Measurements from ENCODE around the gene FKBP11.

The FKBP11 gene

GRCh38 chr12:48967991-48968390 lies 42.7 kb upstream of the FKBP11 start:
- Histone ChIP-seq H3K27ac (ENCODE audit: low read depth, low read length, severe bottlenecking) (no peak overlapping the region), H3K4me3 (ENCODE audit: extremely low read depth, insufficient read depth, low read length, poor library complexity, severe bottlenecking) (no peak overlapping the region), H3K9me3 (ENCODE audit: control insufficient read depth, low read length) (no peaks in the 10 kb centered on the region), H3K4me1 (ENCODE audit: control insufficient read depth, insufficient read depth, low read length, poor library complexity, severe bottlenecking) (peaks cover 12% of the 10 kb centered on the region), H3K36me3 (ENCODE audit: control insufficient read depth, insufficient read depth, low read length) (no peaks in the 10 kb centered on the region)
- 31 to 61% methylated on average over 3 to 4 of the region's 7 CpGs for WGBS, 2 experiments (ENCODE audit: insufficient coverage in 2 of 2)

GRCh38 chr12:48966177-48966895 lies 41.0 kb upstream of the FKBP11 start:
- WGBS, 2 experiments (ENCODE audit: insufficient coverage in 2 of 2): 83 to 91% methylated on average over 18 to 20 of the region's 20 CpGs
- H3K36me3 ChIP-seq (ENCODE audit: control insufficient read depth, insufficient read depth, low read length): no peaks in the 10 kb centered on the region
- H3K9me3 ChIP-seq (ENCODE audit: control insufficient read depth, low read length): no peaks in the 10 kb centered on the region
- H3K27ac ChIP-seq (ENCODE audit: low read depth, low read length, severe bottlenecking): no peak overlapping the region
- H3K4me3 ChIP-seq (ENCODE audit: extremely low read depth, insufficient read depth, low read length, poor library complexity, severe bottlenecking): no peak overlapping the region
- peaks cover 16% of the 10 kb centered on the region for H3K4me1 ChIP-seq (ENCODE audit: control insufficient read depth, insufficient read depth, low read length, poor library complexity, severe bottlenecking)

DNA sequence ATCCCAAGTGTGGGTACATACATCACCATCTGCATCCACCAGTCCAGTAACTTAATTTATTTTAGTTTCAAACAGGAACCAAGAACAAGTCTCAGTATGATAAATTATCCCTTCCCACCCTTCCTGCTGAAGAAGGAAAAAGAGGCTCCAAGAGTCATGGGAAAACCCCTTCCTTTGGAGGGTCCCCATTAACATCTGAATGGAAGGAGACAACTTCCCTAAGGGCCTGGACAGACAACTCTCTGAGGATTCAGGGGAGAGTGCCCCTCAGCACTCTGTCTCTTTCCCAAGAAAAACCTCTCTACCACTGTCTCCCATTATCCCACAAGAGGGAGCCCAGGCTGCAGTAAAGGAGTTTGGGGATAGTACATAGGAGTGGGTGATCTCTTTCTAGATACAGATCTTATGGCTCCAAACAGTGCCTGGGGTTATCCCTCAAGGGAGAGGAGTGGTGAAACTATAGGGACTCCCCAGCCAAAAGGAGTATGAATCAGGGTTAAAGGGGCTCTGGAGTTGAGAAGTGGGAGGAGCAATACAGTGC lies 40.1 kb upstream of the FKBP11 start:
- H3K36me3 ChIP-seq (ENCODE audit: control insufficient read depth, insufficient read depth, low read length): no peaks in the 10 kb centered on the region

DNA sequence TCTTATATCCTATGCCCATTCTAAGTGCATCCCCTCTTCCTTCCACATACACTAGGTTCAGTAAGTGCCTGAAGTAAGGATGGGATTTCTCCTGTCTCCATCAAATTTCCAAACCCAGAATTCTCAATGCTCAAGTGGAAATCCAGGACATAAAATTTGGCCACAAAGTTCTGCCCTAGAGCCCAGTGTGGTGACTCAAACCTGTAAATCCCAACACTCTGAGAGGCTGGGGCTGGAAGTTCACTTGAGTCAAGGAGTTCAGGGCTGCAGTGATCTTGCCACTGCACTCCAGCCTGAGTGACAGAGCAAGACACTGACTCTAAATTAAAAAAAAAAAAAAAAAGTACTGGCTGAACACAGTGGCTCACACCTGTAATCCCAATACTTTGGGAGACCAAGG lies 36.5 kb upstream of the FKBP11 start:
- Histone ChIP-seq H3K4me3 (ENCODE audit: extremely low read depth, insufficient read depth, low read length, poor library complexity, severe bottlenecking) (no peak overlapping the region), H3K9me3 (ENCODE audit: control insufficient read depth, low read length) (no peaks in the 10 kb centered on the region), H3K4me1 (ENCODE audit: control insufficient read depth, insufficient read depth, low read length, poor library complexity, severe bottlenecking) (peaks cover 9% of the 10 kb centered on the region)

More for the DNA sequence above, 40.1 kb upstream of the FKBP11 start:
- Histone ChIP-seq H3K27ac (ENCODE audit: low read depth, low read length, severe bottlenecking) (no peak overlapping the region), H3K9me3 (ENCODE audit: control insufficient read depth, low read length) (no peaks in the 10 kb centered on the region), H3K4me1 (ENCODE audit: control insufficient read depth, insufficient read depth, low read length, poor library complexity, severe bottlenecking) (peaks cover 12% of the 10 kb centered on the region), H3K4me3 (ENCODE audit: extremely low read depth, insufficient read depth, low read length, poor library complexity, severe bottlenecking) (no peak overlapping the region)

GRCh38 chr12:48961331-48961730 lies 36.0 kb upstream of the FKBP11 start:
- WGBS, 2 experiments (ENCODE audit: insufficient coverage in 2 of 2): 73 to 88% methylated on average over 1 to 2 of the region's 4 CpGs
- H3K4me3 ChIP-seq (ENCODE audit: extremely low read depth, insufficient read depth, low read length, poor library complexity, severe bottlenecking): no peak overlapping the region
- H3K27ac ChIP-seq (ENCODE audit: low read depth, low read length, severe bottlenecking): no peak overlapping the region

More for the DNA sequence above, 36.5 kb upstream of the FKBP11 start:
- H3K36me3 ChIP-seq (ENCODE audit: control insufficient read depth, insufficient read depth, low read length): no peaks in the 10 kb centered on the region
- H3K27ac ChIP-seq (ENCODE audit: low read depth, low read length, severe bottlenecking): no peak overlapping the region

GRCh38 chr12:48960834-48961233 lies 35.5 kb upstream of the FKBP11 start:
- Histone ChIP-seq H3K36me3 (ENCODE audit: control insufficient read depth, insufficient read depth, low read length) (peaks cover 3% of the 10 kb centered on the region), H3K4me1 (ENCODE audit: control insufficient read depth, insufficient read depth, low read length, poor library complexity, severe bottlenecking) (peaks cover 11% of the 10 kb centered on the region), H3K27ac (ENCODE audit: low read depth, low read length, severe bottlenecking) (no peak overlapping the region), H3K4me3 (ENCODE audit: extremely low read depth, insufficient read depth, low read length, poor library complexity, severe bottlenecking) (no peak overlapping the region), H3K9me3 (ENCODE audit: control insufficient read depth, low read length) (no peaks in the 10 kb centered on the region)
- WGBS, 2 experiments (ENCODE audit: insufficient coverage in 2 of 2): 93 to 100% methylated on average over 2 of the region's 3 CpGs

More at GRCh38 chr12:48961331-48961730, 36.0 kb upstream of the FKBP11 start:
- Histone ChIP-seq H3K9me3 (ENCODE audit: control insufficient read depth, low read length) (no peaks in the 10 kb centered on the region), H3K4me1 (ENCODE audit: control insufficient read depth, insufficient read depth, low read length, poor library complexity, severe bottlenecking) (peaks cover 9% of the 10 kb centered on the region), H3K36me3 (ENCODE audit: control insufficient read depth, insufficient read depth, low read length) (no peaks in the 10 kb centered on the region)

DNA sequence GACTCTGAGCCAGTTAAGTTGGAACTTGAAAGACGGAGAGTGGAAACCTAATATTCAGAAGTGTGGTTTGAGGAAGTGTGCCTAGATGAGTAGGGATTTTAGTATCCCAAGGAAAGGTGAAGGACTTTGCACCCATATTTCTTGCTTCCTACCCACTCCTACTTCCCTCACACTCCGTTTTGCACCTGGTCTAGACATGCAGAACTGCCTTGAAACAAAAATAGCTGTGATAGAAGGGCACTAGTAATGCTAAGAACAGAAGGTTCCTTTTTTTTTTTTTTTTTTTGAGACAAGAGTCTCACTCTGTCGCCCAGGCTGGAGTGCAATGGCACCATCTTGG lies 32.7 kb upstream of the FKBP11 start:
- Histone ChIP-seq H3K9me3 (ENCODE audit: control insufficient read depth, low read length) (no peaks in the 10 kb centered on the region), H3K4me1 (ENCODE audit: control insufficient read depth, insufficient read depth, low read length, poor library complexity, severe bottlenecking) (peaks cover 26% of the 10 kb centered on the region), H3K27ac (ENCODE audit: low read depth, low read length, severe bottlenecking) (no peak overlapping the region), H3K36me3 (ENCODE audit: control insufficient read depth, insufficient read depth, low read length) (peaks cover 29% of the 10 kb centered on the region), H3K4me3 (ENCODE audit: extremely low read depth, insufficient read depth, low read length, poor library complexity, severe bottlenecking) (peak overlapping the region; percentile 98)
- WGBS, 2 experiments (ENCODE audit: insufficient coverage in 2 of 2): 43 to 66% methylated on average over 1 to 2 of the region's 3 CpGs

DNA sequence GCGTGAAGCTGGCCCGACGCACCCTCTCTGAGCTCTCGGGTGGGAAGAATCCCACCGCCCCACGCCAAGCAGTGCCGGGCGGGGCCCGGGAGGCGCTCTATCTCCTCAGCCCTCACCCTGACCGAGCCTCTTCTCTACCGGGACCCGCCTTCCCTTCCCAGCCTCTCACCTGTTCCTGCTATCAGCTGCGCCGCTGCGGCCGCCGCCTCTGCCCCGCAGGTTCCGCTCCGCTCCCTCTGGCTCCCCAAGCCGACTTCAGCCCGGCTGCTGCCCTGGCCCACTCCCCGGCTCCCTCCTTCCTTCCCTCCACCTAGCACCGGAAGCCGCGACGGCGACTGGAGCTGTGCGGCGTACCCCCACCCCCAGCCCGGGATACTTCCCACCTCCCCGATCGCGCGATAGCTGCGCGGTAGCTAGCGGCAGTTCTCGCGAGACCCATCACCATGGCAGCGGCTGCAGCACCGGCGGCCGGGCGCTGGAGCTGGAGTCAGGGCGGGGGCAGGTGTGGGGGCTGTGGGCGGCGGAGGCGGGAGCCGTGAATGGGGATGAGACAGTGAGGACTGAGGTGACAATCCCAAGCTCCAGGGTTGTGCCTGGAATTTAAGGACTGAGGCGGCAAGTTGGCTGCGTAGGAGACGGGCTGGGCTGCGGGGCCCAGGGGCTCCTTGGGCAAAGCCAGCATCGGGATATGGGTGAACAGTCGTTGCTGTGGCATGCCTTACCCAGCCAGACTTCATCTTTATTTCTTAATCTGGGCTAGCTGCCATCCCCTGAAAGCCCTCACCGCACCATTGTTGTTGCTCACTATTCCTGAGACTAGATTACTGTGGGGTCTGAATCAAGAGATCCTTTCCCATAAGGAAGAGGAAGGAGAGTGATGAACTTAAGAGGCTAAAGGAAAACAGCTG lies 32.1 kb upstream of the FKBP11 start, which contains the start of gene ARF3:
Gene ARF3 (minus strand): TSS at position 347 of the 908 bp plus-strand sequence. CDS start 16,392 bp downstream, outside the sequence.
- H3K9me3 ChIP-seq (ENCODE audit: control insufficient read depth, low read length): no peaks in the 10 kb centered on the region
- H3K4me3 ChIP-seq (ENCODE audit: extremely low read depth, insufficient read depth, low read length, poor library complexity, severe bottlenecking): peak within 1 kb of the TSS; percentile 98
- H3K4me1 ChIP-seq (ENCODE audit: control insufficient read depth, insufficient read depth, low read length, poor library complexity, severe bottlenecking): peaks cover 31% of the 10 kb centered on the region
- peak within 1 kb of the TSS; percentile 68 for H3K27ac ChIP-seq (ENCODE audit: low read depth, low read length, severe bottlenecking)
- 0 to 1% methylated on average over 20 to 48 of the region's 58 CpGs for WGBS, 2 experiments (ENCODE audit: insufficient coverage in 2 of 2)
- H3K36me3 ChIP-seq (ENCODE audit: control insufficient read depth, insufficient read depth, low read length): peaks cover 35% of the 10 kb centered on the region

- H3K27ac ChIP-seq (ENCODE audit: low read depth, low read length, severe bottlenecking): peak overlapping the region; percentile 68
- H3K4me1 ChIP-seq (ENCODE audit: control insufficient read depth, insufficient read depth, low read length, poor library complexity, severe bottlenecking): peaks cover 27% of the 10 kb centered on the region
- no peaks in the 10 kb centered on the region for H3K9me3 ChIP-seq (ENCODE audit: control insufficient read depth, low read length)
- WGBS, 2 experiments (ENCODE audit: insufficient coverage in 2 of 2): 0% methylated on average over 8 to 19 of the region's 29 CpGs
- H3K4me3 ChIP-seq (ENCODE audit: extremely low read depth, insufficient read depth, low read length, poor library complexity, severe bottlenecking): peak overlapping the region; percentile 98
- H3K36me3 ChIP-seq (ENCODE audit: control insufficient read depth, insufficient read depth, low read length): peaks cover 42% of the 10 kb centered on the region
Measured at GRCh38 chr12:48956279-48957140, 31.2 kb upstream of the FKBP11 start.

DNA sequence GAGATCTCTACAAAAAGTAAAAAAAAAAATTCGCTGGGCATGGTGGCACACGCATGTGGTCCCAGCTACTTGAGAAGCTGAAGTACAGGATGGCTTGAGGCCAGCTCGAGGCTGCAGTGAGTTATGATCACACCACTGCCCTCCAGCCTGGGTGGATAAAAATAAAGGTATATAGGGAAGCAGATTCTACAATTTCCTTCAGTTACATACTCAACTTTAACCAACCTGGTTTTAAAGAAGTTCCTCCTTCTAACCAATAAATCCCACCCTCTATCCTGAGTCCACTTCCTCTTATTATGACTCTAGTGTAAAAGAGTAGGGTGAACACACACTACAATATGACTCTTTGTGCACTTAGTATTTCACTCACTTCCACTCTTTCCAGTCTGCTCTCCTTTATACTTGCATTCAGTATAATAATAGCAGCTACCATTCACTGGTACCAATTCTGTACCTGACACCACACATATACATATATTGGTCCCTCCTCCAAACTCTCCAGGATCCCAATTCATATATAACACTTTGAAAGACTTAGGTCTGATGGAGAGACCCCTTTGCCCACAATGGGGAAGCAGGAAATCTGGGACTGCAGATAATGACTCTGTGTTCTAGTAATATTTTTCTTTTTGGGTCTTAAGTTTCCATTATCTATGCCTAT lies 29.7 kb upstream of the FKBP11 start:
- WGBS, 2 experiments (ENCODE audit: insufficient coverage in 2 of 2): 100% methylated on average over 1 to 2 of the region's 3 CpGs

More for the DNA sequence above, 29.7 kb upstream of the FKBP11 start:
- Histone ChIP-seq H3K27ac (ENCODE audit: low read depth, low read length, severe bottlenecking) (no peak overlapping the region), H3K36me3 (ENCODE audit: control insufficient read depth, insufficient read depth, low read length) (peaks cover 56% of the 10 kb centered on the region), H3K9me3 (ENCODE audit: control insufficient read depth, low read length) (no peaks in the 10 kb centered on the region), H3K4me3 (ENCODE audit: extremely low read depth, insufficient read depth, low read length, poor library complexity, severe bottlenecking) (peak overlapping the region; percentile 98), H3K4me1 (ENCODE audit: control insufficient read depth, insufficient read depth, low read length, poor library complexity, severe bottlenecking) (peaks cover 22% of the 10 kb centered on the region)

Measured in mesodermal cell (in vitro differentiated cells).